Esophagus squamous epithelium (tissue), 4 donors: ENCODE results near the gene RNF181.

ENCODE experiments used
- POLR2A ChIP-seq, 4 donors: fragments of 450-650 bp; IDR thresholded peaks; one replicate each; pipeline ENCODE4 v1.6.1; 2017; ENCODE audit warnings: antibody characterized with exemption in 4 of 4, mild to moderate bottlenecking in 4 of 4, moderate library complexity in 3 of 4
- TF ChIP-seq, protein P1 (sequence below), 6 experiments: fragments of 450-650 bp in 4 of 6; fragments of 200-600 bp in 2 of 6; sonication (generic) in 2 of 6; IDR thresholded peaks; one replicate each; pipeline ENCODE4 v1.5.1; 2016 to 2019; ENCODE audit warnings: antibody characterized with exemption in 6 of 6, mild to moderate bottlenecking in 4 of 6, moderate library complexity in 4 of 6

DNA sequence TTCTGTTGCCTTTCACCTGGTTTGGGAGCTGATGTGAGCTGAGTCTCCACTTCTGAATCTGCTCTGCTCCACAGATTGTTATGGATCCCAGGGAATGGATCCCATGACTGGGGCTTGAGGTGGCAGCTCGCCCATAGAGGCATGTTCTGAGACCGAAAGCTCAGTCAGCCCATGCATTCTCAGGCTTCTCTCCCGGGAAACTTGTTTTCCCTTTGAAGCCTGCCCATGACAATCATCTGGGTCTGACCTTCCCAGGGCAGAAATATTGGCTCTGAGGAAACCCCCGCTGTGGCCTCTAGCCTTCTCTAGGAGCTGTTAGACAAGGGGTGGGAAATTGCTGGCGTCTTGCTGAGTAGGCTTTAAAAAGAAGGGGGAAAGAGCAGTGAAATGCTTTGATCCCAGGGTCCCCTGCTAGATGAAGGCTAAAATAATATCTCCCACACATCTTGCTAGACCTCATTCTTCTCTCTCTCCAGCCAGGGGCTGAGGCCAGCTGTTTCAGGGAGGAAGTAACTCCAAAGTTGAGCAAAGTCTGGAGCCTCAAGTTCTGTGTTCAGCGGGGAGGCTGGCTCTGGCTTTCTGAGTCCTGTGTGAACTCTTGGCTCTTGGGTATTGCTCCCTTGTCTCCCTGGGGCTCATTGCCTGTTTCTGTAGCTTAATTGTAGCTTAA is 16.1 kb upstream of the RNF181 start:
- TF ChIP-seq, protein P1, sequence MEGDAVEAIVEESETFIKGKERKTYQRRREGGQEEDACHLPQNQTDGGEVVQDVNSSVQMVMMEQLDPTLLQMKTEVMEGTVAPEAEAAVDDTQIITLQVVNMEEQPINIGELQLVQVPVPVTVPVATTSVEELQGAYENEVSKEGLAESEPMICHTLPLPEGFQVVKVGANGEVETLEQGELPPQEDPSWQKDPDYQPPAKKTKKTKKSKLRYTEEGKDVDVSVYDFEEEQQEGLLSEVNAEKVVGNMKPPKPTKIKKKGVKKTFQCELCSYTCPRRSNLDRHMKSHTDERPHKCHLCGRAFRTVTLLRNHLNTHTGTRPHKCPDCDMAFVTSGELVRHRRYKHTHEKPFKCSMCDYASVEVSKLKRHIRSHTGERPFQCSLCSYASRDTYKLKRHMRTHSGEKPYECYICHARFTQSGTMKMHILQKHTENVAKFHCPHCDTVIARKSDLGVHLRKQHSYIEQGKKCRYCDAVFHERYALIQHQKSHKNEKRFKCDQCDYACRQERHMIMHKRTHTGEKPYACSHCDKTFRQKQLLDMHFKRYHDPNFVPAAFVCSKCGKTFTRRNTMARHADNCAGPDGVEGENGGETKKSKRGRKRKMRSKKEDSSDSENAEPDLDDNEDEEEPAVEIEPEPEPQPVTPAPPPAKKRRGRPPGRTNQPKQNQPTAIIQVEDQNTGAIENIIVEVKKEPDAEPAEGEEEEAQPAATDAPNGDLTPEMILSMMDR (IDR thresholded peaks at IDR 0.05): no peak
- no peak for TF ChIP-seq POLR2A (IDR thresholded peaks at IDR 0.05)
